ENCODE results near the gene ETS1.

DNA sequence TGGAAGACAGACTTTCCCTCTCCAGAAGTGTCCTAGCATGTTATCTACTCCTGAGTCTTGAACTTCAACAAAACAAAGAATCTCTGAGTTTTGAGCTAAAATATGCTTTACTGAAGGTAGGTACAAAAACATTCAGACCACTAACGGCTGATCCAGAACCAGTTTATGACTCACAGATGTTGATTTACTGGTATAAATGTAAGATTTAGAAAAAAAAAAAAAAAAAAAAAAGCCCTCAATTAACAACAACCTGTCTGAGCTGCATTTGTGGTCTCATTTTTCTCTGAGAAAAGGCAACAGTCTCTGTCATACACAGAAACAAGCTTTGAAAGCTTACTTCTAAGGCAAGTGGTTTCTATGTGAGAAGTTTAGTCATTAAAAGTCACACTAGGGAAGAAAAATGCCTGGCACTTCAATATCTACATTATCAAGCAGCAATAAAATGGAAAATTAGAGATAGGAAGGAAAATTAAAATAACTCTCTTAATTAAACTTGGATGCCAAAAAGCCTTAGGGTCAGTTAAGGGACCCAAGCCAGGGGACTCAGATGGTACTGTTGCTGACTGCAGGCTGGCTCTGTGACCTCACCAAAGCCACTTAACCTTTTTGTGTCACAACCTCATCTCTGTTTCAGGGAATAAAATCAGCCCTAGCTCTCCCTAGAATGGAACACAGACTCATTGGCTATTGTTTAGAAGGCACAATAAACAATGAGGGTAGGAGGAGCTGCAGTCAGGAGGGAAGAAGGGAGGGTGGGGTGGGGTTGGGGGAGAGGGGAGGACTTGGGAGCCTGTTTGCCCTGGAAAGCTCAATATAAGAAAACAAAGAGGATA lies 61.7 kb downstream of the ETS1 start:
- TF ChIP-seq, protein P1, sequence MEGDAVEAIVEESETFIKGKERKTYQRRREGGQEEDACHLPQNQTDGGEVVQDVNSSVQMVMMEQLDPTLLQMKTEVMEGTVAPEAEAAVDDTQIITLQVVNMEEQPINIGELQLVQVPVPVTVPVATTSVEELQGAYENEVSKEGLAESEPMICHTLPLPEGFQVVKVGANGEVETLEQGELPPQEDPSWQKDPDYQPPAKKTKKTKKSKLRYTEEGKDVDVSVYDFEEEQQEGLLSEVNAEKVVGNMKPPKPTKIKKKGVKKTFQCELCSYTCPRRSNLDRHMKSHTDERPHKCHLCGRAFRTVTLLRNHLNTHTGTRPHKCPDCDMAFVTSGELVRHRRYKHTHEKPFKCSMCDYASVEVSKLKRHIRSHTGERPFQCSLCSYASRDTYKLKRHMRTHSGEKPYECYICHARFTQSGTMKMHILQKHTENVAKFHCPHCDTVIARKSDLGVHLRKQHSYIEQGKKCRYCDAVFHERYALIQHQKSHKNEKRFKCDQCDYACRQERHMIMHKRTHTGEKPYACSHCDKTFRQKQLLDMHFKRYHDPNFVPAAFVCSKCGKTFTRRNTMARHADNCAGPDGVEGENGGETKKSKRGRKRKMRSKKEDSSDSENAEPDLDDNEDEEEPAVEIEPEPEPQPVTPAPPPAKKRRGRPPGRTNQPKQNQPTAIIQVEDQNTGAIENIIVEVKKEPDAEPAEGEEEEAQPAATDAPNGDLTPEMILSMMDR (IDR thresholded peaks at IDR 0.05) = no peak
- TF ChIP-seq EP300 (IDR thresholded peaks at IDR 0.05) (no peak), POLR2A (IDR thresholded peaks at IDR 0.05) (no peak)
